ENCODE data around the gene SSRP1. TPM values are rescaled to one million over a fixed set of nuclear protein-coding genes. Genes with fewer than 3 reads are reported as not detected.

SSRP1 gene
- total and polyA plus RNA-seq, 2 donors (not counting 1 experiment from before 2014, with no cell fraction given), result 52.7 to 94.1 TPM

- DNase-seq (ENCODE audit: low read depth in 2 of 2), result peak in 1 of 2 donors; percentile 32
- TF ChIP-seq CTCF (conservative IDR thresholded peaks at IDR 0.05 in 1 of 2, IDR thresholded peaks at IDR 0.05 in 1 of 2; ENCODE audit: low read depth in 1 of 2, low read length in 2 of 2) (no peak), EZH2 (IDR thresholded peaks at IDR 0.05; ENCODE audit: low read length, missing control alignments) (no peak)
- H3K4me1 ChIP-seq (ENCODE audit: control insufficient read depth, extremely low read depth, insufficient read depth, low read length), result peaks cover 16% of the 10 kb centered on the region
- no peak overlapping the region for H3K27ac ChIP-seq (ENCODE audit: insufficient read depth, low read length)
- H3K9me3 ChIP-seq (ENCODE audit: control insufficient read depth, insufficient read depth, low read depth, low read length), result no peaks in the 10 kb centered on the region
- no peak overlapping the region for H2AFZ ChIP-seq (ENCODE audit: low read length)
- H3K36me3 ChIP-seq (ENCODE audit: control insufficient read depth, insufficient read depth, low read length), result no peaks in the 10 kb centered on the region
- H4K20me1 ChIP-seq (ENCODE audit: control insufficient read depth, extremely low read depth, insufficient read depth, low read length), result no peaks in the 10 kb centered on the region
- no peaks in the 10 kb centered on the region for H3K27me3 ChIP-seq (ENCODE audit: control insufficient read depth, insufficient read depth, low read length)
- no peaks in the 10 kb centered on the region for H3K79me2 ChIP-seq (ENCODE audit: control insufficient read depth, insufficient read depth, low read length)
- H3K4me3 ChIP-seq (replicated peaks in 1 of 4; ENCODE audit: control extremely low read depth in 1 of 4, insufficient read depth in 1 of 4, low read depth in 3 of 4, low read length in 4 of 4), result no peak overlapping the region
- H3K9ac ChIP-seq (ENCODE audit: insufficient read depth, low read length), result no peak overlapping the region
- peak overlapping the region; percentile 67 for H3K4me2 ChIP-seq (ENCODE audit: extremely low read depth, insufficient read depth, low read length)
Measured at GRCh38 chr11:57276971-57277675, 58.6 kb downstream of the SSRP1 start.

- Histone ChIP-seq H2AFZ (ENCODE audit: low read length) (no peak overlapping the region), H3K9ac (ENCODE audit: insufficient read depth, low read length) (no peak overlapping the region), H4K20me1 (ENCODE audit: control insufficient read depth, extremely low read depth, insufficient read depth, low read length) (no peaks in the 10 kb centered on the region), H3K27me3 (ENCODE audit: control insufficient read depth, insufficient read depth, low read length) (no peaks in the 10 kb centered on the region), H3K4me2 (ENCODE audit: extremely low read depth, insufficient read depth, low read length) (no peak overlapping the region), H3K4me3 (replicated peaks in 1 of 4; ENCODE audit: control extremely low read depth in 1 of 4, insufficient read depth in 1 of 4, low read depth in 3 of 4, low read length in 4 of 4) (no peak overlapping the region), H3K9me3 (ENCODE audit: control insufficient read depth, insufficient read depth, low read depth, low read length) (no peaks in the 10 kb centered on the region), H3K36me3 (ENCODE audit: control insufficient read depth, insufficient read depth, low read length) (no peaks in the 10 kb centered on the region), H3K79me2 (ENCODE audit: control insufficient read depth, insufficient read depth, low read length) (no peaks in the 10 kb centered on the region), H3K4me1 (ENCODE audit: control insufficient read depth, extremely low read depth, insufficient read depth, low read length) (peaks cover 16% of the 10 kb centered on the region), H3K27ac (ENCODE audit: insufficient read depth, low read length) (no peak overlapping the region)
- no peak for DNase-seq (ENCODE audit: low read depth in 2 of 2)
- TF ChIP-seq EZH2 (IDR thresholded peaks at IDR 0.05; ENCODE audit: low read length, missing control alignments), result no peak
- TF ChIP-seq CTCF (conservative IDR thresholded peaks at IDR 0.05 in 1 of 2, IDR thresholded peaks at IDR 0.05 in 1 of 2; ENCODE audit: low read depth in 1 of 2, low read length in 2 of 2), result no peak
Measured at GRCh38 chr11:57276169-57276970, 59.3 kb downstream of the SSRP1 start.

Other genes starting within 250 kb of the SSRP1 start
- gene LRRC55, start 153.9 kb downstream of the SSRP1 start, total RNA-seq, result not detected in 2 replicates
- gene LRRC55, start 153.9 kb downstream of the SSRP1 start, polyA plus RNA-seq, result not detected in 2 replicates
- not detected in 2 replicates for gene APLNR, start 98.6 kb downstream of the SSRP1 start, total RNA-seq
- not detected in 2 replicates for gene APLNR, start 98.6 kb downstream of the SSRP1 start, polyA plus RNA-seq
- 88.3 and 111 TPM in 2 replicates for gene TNKS1BP1, start 10.9 kb downstream of the SSRP1 start, total RNA-seq
- 70.2 and 70.4 TPM in 2 replicates for gene TNKS1BP1, start 10.9 kb downstream of the SSRP1 start, polyA plus RNA-seq
- not detected in 2 replicates for gene P2RX3, start 2.5 kb upstream of the SSRP1 start, total RNA-seq
- not detected in 2 replicates for gene P2RX3, start 2.5 kb upstream of the SSRP1 start, polyA plus RNA-seq
- gene PRG3, start 45.3 kb upstream of the SSRP1 start, total RNA-seq, result not detected in 2 replicates
- not detected in 2 replicates for gene PRG3, start 45.3 kb upstream of the SSRP1 start, polyA plus RNA-seq
- gene PRG2, start 54.8 kb upstream of the SSRP1 start, total RNA-seq, result not detected in 2 replicates
- not detected in 2 replicates for gene PRG2, start 54.8 kb upstream of the SSRP1 start, polyA plus RNA-seq
- gene SLC43A3, start 91.2 kb upstream of the SSRP1 start, total RNA-seq, result 41.5 and 61.6 TPM in 2 replicates
- gene SLC43A3, start 91.2 kb upstream of the SSRP1 start, polyA plus RNA-seq, result 34.8 and 67.6 TPM in 2 replicates
- 0.17 and 0.26 TPM in 2 replicates for gene RTN4RL2, start 124.6 kb upstream of the SSRP1 start, total RNA-seq
- gene RTN4RL2, start 124.6 kb upstream of the SSRP1 start, polyA plus RNA-seq, result 0.27 and 0.43 TPM in 2 replicates
- 19.8 and 20.8 TPM in 2 replicates for gene SLC43A1, start 179.8 kb upstream of the SSRP1 start, total RNA-seq
- gene SLC43A1, start 179.8 kb upstream of the SSRP1 start, polyA plus RNA-seq, result 12.3 and 13.2 TPM in 2 replicates
- gene TIMM10, start 194.9 kb upstream of the SSRP1 start, total RNA-seq, result 32.2 and 41.6 TPM in 2 replicates
- gene TIMM10, start 194.9 kb upstream of the SSRP1 start, polyA plus RNA-seq, result 57.6 and 108 TPM in 2 replicates
- not detected in 2 replicates for gene SMTNL1, start 201.7 kb upstream of the SSRP1 start, total RNA-seq
- gene SMTNL1, start 201.7 kb upstream of the SSRP1 start, polyA plus RNA-seq, result not detected in 2 replicates
- 78.6 and 94.8 TPM in 2 replicates for gene UBE2L6, start 231.8 kb upstream of the SSRP1 start, total RNA-seq
- 105 and 113 TPM in 2 replicates for gene UBE2L6, start 231.8 kb upstream of the SSRP1 start, polyA plus RNA-seq